ENCODE measurements around the gene TMEM53.

GRCh38 chr1:44696789-44697345, 22.6 kb upstream of the TMEM53 start:
- TF ChIP-seq, protein P1, sequence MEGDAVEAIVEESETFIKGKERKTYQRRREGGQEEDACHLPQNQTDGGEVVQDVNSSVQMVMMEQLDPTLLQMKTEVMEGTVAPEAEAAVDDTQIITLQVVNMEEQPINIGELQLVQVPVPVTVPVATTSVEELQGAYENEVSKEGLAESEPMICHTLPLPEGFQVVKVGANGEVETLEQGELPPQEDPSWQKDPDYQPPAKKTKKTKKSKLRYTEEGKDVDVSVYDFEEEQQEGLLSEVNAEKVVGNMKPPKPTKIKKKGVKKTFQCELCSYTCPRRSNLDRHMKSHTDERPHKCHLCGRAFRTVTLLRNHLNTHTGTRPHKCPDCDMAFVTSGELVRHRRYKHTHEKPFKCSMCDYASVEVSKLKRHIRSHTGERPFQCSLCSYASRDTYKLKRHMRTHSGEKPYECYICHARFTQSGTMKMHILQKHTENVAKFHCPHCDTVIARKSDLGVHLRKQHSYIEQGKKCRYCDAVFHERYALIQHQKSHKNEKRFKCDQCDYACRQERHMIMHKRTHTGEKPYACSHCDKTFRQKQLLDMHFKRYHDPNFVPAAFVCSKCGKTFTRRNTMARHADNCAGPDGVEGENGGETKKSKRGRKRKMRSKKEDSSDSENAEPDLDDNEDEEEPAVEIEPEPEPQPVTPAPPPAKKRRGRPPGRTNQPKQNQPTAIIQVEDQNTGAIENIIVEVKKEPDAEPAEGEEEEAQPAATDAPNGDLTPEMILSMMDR (IDR thresholded peaks at IDR 0.05; ENCODE audit: borderline replicate concordance, extremely low read depth, low read length, poor library complexity, severe bottlenecking): no peak
- no peak for TF ChIP-seq EZH2 (IDR thresholded peaks at IDR 0.05; ENCODE audit: borderline replicate concordance, low read depth, low read length, severe bottlenecking)

Measured in DND-41 (cell line).